GM12878 (cell line): ENCODE measurements around the gene ARHGEF7. TPM values are rescaled to one million over a fixed set of nuclear protein-coding genes. Genes with fewer than 3 reads are reported as not detected.

ENCODE experiments used
- ATAC-seq: fragments of 200-7000 bp; cut with Tn5 transposase; 3 replicates; pipeline ENCODE4 v1.9.1; 2020; ENCODE audit warnings: mild to moderate bottlenecking, moderate library complexity
- BruUV-seq: library from RNA; stranded (reverse); fragments of 400-500 nt; replicated peaks from 2 replicates; lab custom pipeline; 2021; lab: Mats Ljungman, UMichigan
- CTCF ChIA-PET: fragments of 300-600 bp; sonication (Branson Sonifier 250); formaldehyde crosslinking; extraction: SDS; loops from one replicate; lab custom pipeline; 2021; ENCODE audit warnings: inconsistent platforms; lab: Yijun Ruan, JAX
- POLR2A ChIA-PET: fragments of 350-600 bp; formaldehyde crosslinking; extraction: SDS; loops from one replicate; lab custom pipeline; 2021; ENCODE audit warnings: inconsistent platforms; lab: Charles Lee
- RAD21 ChIA-PET: fragments of 300-600 bp; sonication (Branson Sonifier 250); formaldehyde crosslinking; loops from one replicate; lab custom pipeline; 2023; ENCODE audit warnings: antibody characterized with exemption; ENCODE audit not compliant: unreplicated experiment; lab: Charles Lee
- SMC1A ChIA-PET: fragments of 300-600 bp; sonication (Branson Sonifier 250); formaldehyde crosslinking; loops from one replicate; lab custom pipeline; 2023; ENCODE audit not compliant: unreplicated experiment, uncharacterized antibody; lab: Charles Lee
- DNase-seq: peaks from one replicate; pipeline ENCODE4 v3.0.0-alpha.2; 2011; ENCODE audit warnings: low read depth, low spot score
- FAIRE-seq: peaks from 3 replicates; lab custom pipeline; 2011; peaks lifted over from hg19 to GRCh38; lab: Jason Lieb, UNC
- H2AFZ ChIP-seq: 2 replicates; pipeline ENCODE4 v1.6.0; 2011; ENCODE audit warnings: low read depth, low read length, control low read depth; ENCODE audit not compliant: control insufficient read depth
- H3K27ac ChIP-seq: 2 replicates; pipeline ENCODE4 v1.5.1; 2011; ENCODE audit warnings: control low read depth; ENCODE audit not compliant: control insufficient read depth, insufficient read depth
- H3K27me3 ChIP-seq, 2 experiments: replicated peaks in 1 of 2; 2 replicates each; pipeline versions ENCODE4 v1.6.0 to v1.6.1; 2011; ENCODE audit warnings: low read length in 1 of 2; ENCODE audit not compliant: control insufficient read depth in 2 of 2, insufficient read depth in 2 of 2
- H3K36me3 ChIP-seq, 2 experiments: 2 replicates each; pipeline ENCODE4 v1.5.1; 2011; ENCODE audit warnings: low read length in 1 of 2; ENCODE audit not compliant: control insufficient read depth in 2 of 2, insufficient read depth in 2 of 2
- H3K4me1 ChIP-seq: 2 replicates; pipeline ENCODE4 v1.6.1; 2011; ENCODE audit warnings: mild to moderate bottlenecking, low read length, moderate library complexity, mixed read lengths; ENCODE audit not compliant: control insufficient read depth, insufficient read depth
- H3K4me2 ChIP-seq: 2 replicates; pipeline ENCODE4 v1.6.0; 2011; ENCODE audit warnings: control low read depth; ENCODE audit not compliant: control insufficient read depth, insufficient read depth
- H3K4me3 ChIP-seq: fragments of 200-600 bp; sonication (generic); 2 replicates; pipeline ENCODE4 v1.5.1; 2016
- H3K79me2 ChIP-seq: 2 replicates; pipeline ENCODE4 v1.6.0; 2011; ENCODE audit warnings: low read length; ENCODE audit not compliant: control insufficient read depth, insufficient read depth
- H3K9ac ChIP-seq: 2 replicates; pipeline ENCODE4 v1.8.0; 2011; ENCODE audit warnings: low read length, control low read depth, mixed read lengths; ENCODE audit not compliant: control insufficient read depth, insufficient read depth
- H3K9me3 ChIP-seq: replicated peaks from 3 replicates; pipeline ENCODE4 v1.5.1; 2011; ENCODE audit warnings: mild to moderate bottlenecking, low read length; ENCODE audit not compliant: control insufficient read depth, insufficient read depth
- H4K20me1 ChIP-seq: 2 replicates; pipeline ENCODE4 v1.6.0; 2011; ENCODE audit not compliant: control insufficient read depth, insufficient read depth
- E2F4 ChIP-seq: IDR thresholded peaks from 2 replicates; pipeline ENCODE4 v1.6.1; 2012; ENCODE audit warnings: low read depth, low read length, improper control_type of control experiment
- GATAD2B ChIP-seq: fragments of 450-650 bp; conservative IDR thresholded peaks from 2 replicates; pipeline ENCODE4 v1.6.1; 2017; ENCODE audit warnings: low read depth, mild to moderate bottlenecking, moderate library complexity
- HCFC1 ChIP-seq: fragments of 150-350 bp; IDR thresholded peaks from 2 replicates; pipeline ENCODE4 v1.6.1; 2014; ENCODE audit warnings: low read length
- HDAC6 ChIP-seq: fragments of 200-600 bp; sonication (generic); IDR thresholded peaks from one replicate; pipeline ENCODE4 v1.8.0; 2017; ENCODE audit warnings: antibody characterized with exemption; ENCODE audit not compliant: unreplicated experiment
- NFYB ChIP-seq: IDR thresholded peaks from 2 replicates; pipeline ENCODE4 v1.6.1; 2011; ENCODE audit warnings: low read depth, mild to moderate bottlenecking, low read length, improper control_type of control experiment, moderate library complexity; ENCODE audit not compliant: insufficient read depth
- NR2C2 ChIP-seq: IDR thresholded peaks from 2 replicates; pipeline ENCODE4 v1.6.1; 2011; ENCODE audit warnings: borderline replicate concordance, low read depth; ENCODE audit not compliant: control insufficient read depth, insufficient read length
- RB1 ChIP-seq: fragments of 450-650 bp; formaldehyde crosslinking; IDR thresholded peaks from 2 replicates; pipeline ENCODE4 v1.6.1; 2017; ENCODE audit warnings: mild to moderate bottlenecking, borderline replicate concordance
- TCF3 ChIP-seq: IDR thresholded peaks from 2 replicates; pipeline ENCODE4 v1.6.1; 2012; ENCODE audit warnings: low read depth, mild to moderate bottlenecking, low read length, borderline replicate concordance; ENCODE audit not compliant: insufficient read depth
- USF2 ChIP-seq: IDR thresholded peaks from 2 replicates; pipeline ENCODE4 v1.6.1; 2011; ENCODE audit warnings: low read depth, low read length, improper control_type of control experiment, borderline replicate concordance
- WGBS: methylation state at CpG from one replicate; pipeline ENCODE4 v1.1.6; 2016; ENCODE audit warnings: low lambda C conversion rate; ENCODE audit not compliant: insufficient replicate concordance, insufficient coverage; ENCODE audit errors: missing lambda C conversion rate; 5-methylcytosine and 5-hydroxymethylcytosine counted together
- in situ Hi-C: fragments of 300-500 bp; cut with MboI; formaldehyde crosslinking; loops from 9 replicates; pipeline ENCODE4 v1.14.3; 2018; ENCODE audit warnings: mixed read lengths
- intact Hi-C: fragments of 100-400 bp; cut with micrococcal nuclease; formaldehyde crosslinking; loops from one replicate; pipeline ENCODE4 v1.14.2; 2022; ENCODE audit not compliant: unreplicated experiment
- polyA plus RNA-seq, 11 experiments: library from polyadenylated mRNA; depleted of rRNA in 4 of 11; unstranded in 6 of 11; stranded (reverse) in 5 of 11; fragments of >200 nt; fragmentation: Nextera tagmentation in 4 of 11; fragmentation: Illumina TruSeq in 1 of 11; extraction: Ambion mirVana in 4 of 11; extraction: Trizol in 1 of 11; gene quantifications; 1 replicate in 1 of 11; 2 replicates in 10 of 11; pipeline versions ENCODE4 v1.2.1 to v1.2.3, GENCODE V29; 2011 to 2016; ENCODE audit warnings: inconsistent platforms in 2 of 11, missing spikeins in 2 of 11, low read depth in 1 of 11
- total RNA-seq, 4 experiments: library from RNA; depleted of rRNA in 3 of 4; stranded (reverse); fragments of >200 nt in 3 of 4; fragmentation: Illumina TruSeq in 1 of 4; extraction: Trizol in 1 of 4; gene quantifications; 2 replicates each; pipeline versions ENCODE4 v1.2.1 to v1.2.3, GENCODE V29; 2013 to 2021
- TF ChIP-seq, protein P1 (sequence below): fragments of 450-650 bp; formaldehyde crosslinking; IDR thresholded peaks from 2 replicates; pipeline ENCODE4 v1.5.0; 2022; ENCODE audit warnings: mild to moderate bottlenecking, missing genetic modification characterization

Gene ARHGEF7
- total and polyA plus RNA-seq, 10 of the 15 experiments (the other 5 are each of a cell fraction or from before 2014, with no cell fraction given): 4.7 to 65.5 (median 36.6) TPM

DNA sequence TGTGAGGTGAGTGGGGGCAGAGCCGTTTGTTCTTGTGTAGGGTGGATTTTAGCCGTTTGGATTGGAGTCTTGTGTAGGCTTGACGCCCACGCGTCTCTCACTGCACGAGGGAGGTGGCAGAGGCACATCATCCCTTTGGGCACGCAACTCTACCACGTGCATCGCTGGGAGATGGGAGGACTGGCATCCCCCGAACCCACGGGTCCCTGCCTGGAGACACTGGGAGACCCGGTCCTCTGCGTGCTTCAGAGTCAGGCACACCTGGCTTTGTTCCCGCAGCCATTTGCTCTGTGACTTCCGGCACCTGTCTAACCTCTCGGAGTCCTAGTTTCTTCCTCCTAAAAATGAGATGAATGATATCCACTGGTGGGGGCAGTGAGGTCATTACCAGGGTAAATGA, 6.4 kb downstream of the ARHGEF7 start:
- Histone ChIP-seq H3K36me3 (no peaks in the 10 kb centered on the region), H3K4me1 (no peaks in the 10 kb centered on the region), H3K4me2 (no peak overlapping the region), H3K9me3 (no peaks in the 10 kb centered on the region), H3K27ac (no peak overlapping the region), H4K20me1 (no peaks in the 10 kb centered on the region), H3K9ac (no peak overlapping the region), H2AFZ (no peak overlapping the region), H3K79me2 (no peaks in the 10 kb centered on the region), H3K27me3 (peaks cover 3 to 7% of the 10 kb centered on the region in 2 experiments; a peak in 2 of 4 replicates), H3K4me3 (no peak overlapping the region)
- 73% methylated on average over 16 of the region's 16 CpGs for WGBS
- no peak for FAIRE-seq
- no peak for ATAC-seq
- in situ Hi-C loops: no loop called here
- SMC1A ChIA-PET: no interaction called here
- RAD21 ChIA-PET: no interaction called here
- DNase-seq: no peak
- POLR2A ChIA-PET: no interaction called here
- no peak for TF ChIP-seq USF2
- TF ChIP-seq NR2C2: no peak
- TF ChIP-seq E2F4: no peak
- TF ChIP-seq, protein P1, sequence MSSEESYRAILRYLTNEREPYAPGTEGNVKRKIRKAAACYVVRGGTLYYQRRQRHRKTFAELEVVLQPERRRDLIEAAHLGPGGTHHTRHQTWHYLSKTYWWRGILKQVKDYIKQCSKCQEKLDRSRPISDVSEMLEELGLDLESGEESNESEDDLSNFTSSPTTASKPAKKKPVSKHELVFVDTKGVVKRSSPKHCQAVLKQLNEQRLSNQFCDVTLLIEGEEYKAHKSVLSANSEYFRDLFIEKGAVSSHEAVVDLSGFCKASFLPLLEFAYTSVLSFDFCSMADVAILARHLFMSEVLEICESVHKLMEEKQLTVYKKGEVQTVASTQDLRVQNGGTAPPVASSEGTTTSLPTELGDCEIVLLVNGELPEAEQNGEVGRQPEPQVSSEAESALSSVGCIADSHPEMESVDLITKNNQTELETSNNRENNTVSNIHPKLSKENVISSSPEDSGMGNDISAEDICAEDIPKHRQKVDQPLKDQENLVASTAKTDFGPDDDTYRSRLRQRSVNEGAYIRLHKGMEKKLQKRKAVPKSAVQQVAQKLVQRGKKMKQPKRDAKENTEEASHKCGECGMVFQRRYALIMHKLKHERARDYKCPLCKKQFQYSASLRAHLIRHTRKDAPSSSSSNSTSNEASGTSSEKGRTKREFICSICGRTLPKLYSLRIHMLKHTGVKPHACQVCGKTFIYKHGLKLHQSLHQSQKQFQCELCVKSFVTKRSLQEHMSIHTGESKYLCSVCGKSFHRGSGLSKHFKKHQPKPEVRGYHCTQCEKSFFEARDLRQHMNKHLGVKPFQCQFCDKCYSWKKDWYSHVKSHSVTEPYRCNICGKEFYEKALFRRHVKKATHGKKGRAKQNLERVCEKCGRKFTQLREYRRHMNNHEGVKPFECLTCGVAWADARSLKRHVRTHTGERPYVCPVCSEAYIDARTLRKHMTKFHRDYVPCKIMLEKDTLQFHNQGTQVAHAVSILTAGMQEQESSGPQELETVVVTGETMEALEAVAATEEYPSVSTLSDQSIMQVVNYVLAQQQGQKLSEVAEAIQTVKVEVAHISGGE (CRISPR knock-in tag): no peak
- no peak for TF ChIP-seq HCFC1
- no peak for TF ChIP-seq HDAC6
- no peak for TF ChIP-seq TCF3
- TF ChIP-seq GATAD2B: no peak
- TF ChIP-seq NFYB: no peak
- no peak for TF ChIP-seq RB1
- CTCF ChIA-PET: no interaction called here
- intact Hi-C loops: no loop called here
- no TSS peak for BruUV-seq
